Measurements from ENCODE around the gene AGFG1.

DNA sequence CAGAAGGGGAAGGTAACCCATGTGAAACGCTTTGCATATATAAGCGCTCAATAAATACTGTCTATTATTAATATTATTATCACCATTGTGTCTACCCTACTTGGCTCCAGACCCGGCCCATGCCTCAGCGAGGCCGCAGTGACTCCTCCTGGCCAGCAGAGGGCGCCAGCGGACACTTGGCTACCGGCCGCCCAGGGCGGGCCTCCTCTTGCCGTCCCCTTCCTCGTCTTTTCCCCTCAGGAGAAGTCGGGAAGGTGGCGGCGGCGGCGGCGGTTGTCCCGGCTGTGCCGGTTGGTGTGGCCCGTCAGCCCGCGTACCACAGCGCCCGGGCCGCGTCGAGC, at the start of gene AGFG1:
- TF ChIP-seq, protein P1, sequence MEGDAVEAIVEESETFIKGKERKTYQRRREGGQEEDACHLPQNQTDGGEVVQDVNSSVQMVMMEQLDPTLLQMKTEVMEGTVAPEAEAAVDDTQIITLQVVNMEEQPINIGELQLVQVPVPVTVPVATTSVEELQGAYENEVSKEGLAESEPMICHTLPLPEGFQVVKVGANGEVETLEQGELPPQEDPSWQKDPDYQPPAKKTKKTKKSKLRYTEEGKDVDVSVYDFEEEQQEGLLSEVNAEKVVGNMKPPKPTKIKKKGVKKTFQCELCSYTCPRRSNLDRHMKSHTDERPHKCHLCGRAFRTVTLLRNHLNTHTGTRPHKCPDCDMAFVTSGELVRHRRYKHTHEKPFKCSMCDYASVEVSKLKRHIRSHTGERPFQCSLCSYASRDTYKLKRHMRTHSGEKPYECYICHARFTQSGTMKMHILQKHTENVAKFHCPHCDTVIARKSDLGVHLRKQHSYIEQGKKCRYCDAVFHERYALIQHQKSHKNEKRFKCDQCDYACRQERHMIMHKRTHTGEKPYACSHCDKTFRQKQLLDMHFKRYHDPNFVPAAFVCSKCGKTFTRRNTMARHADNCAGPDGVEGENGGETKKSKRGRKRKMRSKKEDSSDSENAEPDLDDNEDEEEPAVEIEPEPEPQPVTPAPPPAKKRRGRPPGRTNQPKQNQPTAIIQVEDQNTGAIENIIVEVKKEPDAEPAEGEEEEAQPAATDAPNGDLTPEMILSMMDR (IDR thresholded peaks at IDR 0.05), result peak; percentile 94 to 99 (median 95)
- peak; percentile 45 for TF ChIP-seq POLR2A (IDR thresholded peaks at IDR 0.05)
